ENCODE data around the gene COL27A1.

DNA sequence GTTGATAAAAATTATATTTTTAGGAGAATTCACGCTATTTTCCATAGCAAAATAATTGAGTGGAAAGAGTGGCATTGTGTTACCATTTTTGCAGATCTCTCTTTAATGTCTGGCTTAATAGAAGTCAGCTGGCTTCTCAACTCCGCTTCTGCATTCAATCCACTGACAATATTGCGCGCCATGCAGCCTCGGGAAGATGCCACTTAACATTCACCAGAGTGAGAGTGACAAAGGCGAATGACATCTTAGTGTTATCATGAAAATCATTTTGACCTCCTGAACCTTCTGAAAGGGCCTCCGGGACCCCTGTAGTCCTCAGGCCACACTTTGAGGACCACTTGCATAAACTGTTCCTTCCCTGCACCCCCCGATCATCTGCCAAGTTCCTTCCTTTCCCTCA, 87.5 kb downstream of the COL27A1 start:
- TF ChIP-seq CTCF (IDR thresholded peaks at IDR 0.05) = no peak
- TF ChIP-seq EP300 (IDR thresholded peaks at IDR 0.05) = no peak
